PC-3 (cell line): ENCODE results near the gene GNB5. TPM values are rescaled to one million over a fixed set of nuclear protein-coding genes. Genes with fewer than 3 reads are reported as not detected.
"Not testable (repeated sequence)": the region's sequence is repeated elsewhere in the genome, so short reads cannot be mapped to it uniquely, and the experiment has no call there.

Experiments used
- ATAC-seq: fragments of 200-7000 bp; cut with Tn5 transposase; 2 replicates; pipeline ENCODE4 v1.9.1; 2020; ENCODE audit warnings: mild to moderate bottlenecking, moderate library complexity
- BruUV-seq: library from RNA; stranded (reverse); fragments of 400-500 nt; replicated peaks from 2 replicates; lab custom pipeline; 2021; lab: Mats Ljungman, UMichigan
- CTCF ChIA-PET: fragments of 300-600 bp; sonication (Branson Sonifier 250); formaldehyde crosslinking; loops from one replicate; lab custom pipeline; 2022; ENCODE audit warnings: antibody characterized with exemption; lab: Charles Lee
- POLR2A ChIA-PET: fragments of 300-600 bp; sonication (Branson Sonifier 250); formaldehyde crosslinking; loops from one replicate; lab custom pipeline; 2022; ENCODE audit warnings: antibody characterized with exemption; ENCODE audit not compliant: unreplicated experiment; lab: Charles Lee
- DNase-seq: peaks from one replicate; pipeline ENCODE4 v3.0.0-alpha.2; 2015
- H2AFZ ChIP-seq: fragments of 300-600 bp; sonication (generic); 2 replicates; pipeline ENCODE4 v1.6.0; 2016; ENCODE audit warnings: antibody characterized with exemption, low read length
- H3F3A ChIP-seq: fragments of 300-600 bp; sonication (generic); one replicate; pipeline ENCODE4 v1.6.0; 2017; ENCODE audit warnings: antibody characterized with exemption, low read length, control low read depth, mild to moderate bottlenecking; ENCODE audit not compliant: unreplicated experiment
- H3K27ac ChIP-seq: fragments of 300-600 bp; sonication (generic); 2 replicates; pipeline ENCODE4 v1.5.1; 2016; ENCODE audit warnings: mild to moderate bottlenecking, low read length
- H3K27me3 ChIP-seq: fragments of 300-600 bp; sonication (generic); 2 replicates; pipeline ENCODE4 v1.6.1; 2016; ENCODE audit warnings: low read length, mixed read lengths
- H3K36me3 ChIP-seq: fragments of 300-600 bp; sonication (generic); 2 replicates; pipeline ENCODE4 v1.6.1; 2016; ENCODE audit warnings: low read depth, mixed run types, low read length, mixed read lengths
- H3K4me1 ChIP-seq: fragments of 300-600 bp; sonication (generic); 2 replicates; pipeline ENCODE4 v1.5.1; 2016; ENCODE audit warnings: low read length; ENCODE audit not compliant: insufficient read depth
- H3K4me2 ChIP-seq: fragments of 300-600 bp; sonication (generic); 2 replicates; pipeline ENCODE4 v1.6.0; 2016; ENCODE audit warnings: low read length
- H3K4me3 ChIP-seq: fragments of 300-600 bp; sonication (generic); 2 replicates; pipeline ENCODE4 v1.5.1; 2016; ENCODE audit warnings: mild to moderate bottlenecking, low read length, mixed read lengths
- H3K79me2 ChIP-seq: fragments of 300-600 bp; sonication (generic); 2 replicates; pipeline ENCODE4 v1.6.1; 2017; ENCODE audit warnings: low read length, mixed read lengths
- H3K9ac ChIP-seq: fragments of 300-600 bp; sonication (generic); 2 replicates; pipeline ENCODE4 v1.6.0; 2016; ENCODE audit warnings: mild to moderate bottlenecking, low read length
- H3K9me2 ChIP-seq: fragments of 300-600 bp; sonication (generic); replicated peaks from 2 replicates; pipeline ENCODE4 v1.6.1; 2016; ENCODE audit warnings: mixed run types, low read length, mixed read lengths
- H3K9me3 ChIP-seq: fragments of 300-600 bp; sonication (generic); 2 replicates; pipeline ENCODE4 v1.6.1; 2016; ENCODE audit warnings: low read length, mixed read lengths
- H4K20me1 ChIP-seq: fragments of 300-600 bp; sonication (generic); 2 replicates; pipeline ENCODE4 v1.6.1; 2016; ENCODE audit warnings: low read length, mixed read lengths
- CTCF ChIP-seq: fragments of 300-600 bp; sonication (generic); conservative IDR thresholded peaks from 2 replicates; pipeline ENCODE4 v1.5.1; 2017; ENCODE audit warnings: antibody characterized with exemption, low read depth, mild to moderate bottlenecking, low read length
- EZH2 ChIP-seq: fragments of 300-600 bp; sonication (generic); IDR thresholded peaks from one replicate; pipeline ENCODE4 v1.6.1; 2017; ENCODE audit warnings: antibody characterized with exemption, mild to moderate bottlenecking, low read length; ENCODE audit not compliant: unreplicated experiment
- EZH2phosphoT487 ChIP-seq: fragments of 300-600 bp; sonication (generic); IDR thresholded peaks from 2 replicates; pipeline ENCODE4 v1.6.1; 2018; ENCODE audit warnings: mild to moderate bottlenecking, antibody characterized with exemption, low read length, borderline replicate concordance
- intact Hi-C: fragments of 100-400 bp; cut with micrococcal nuclease; formaldehyde crosslinking; loops from 2 replicates; pipeline ENCODE4 v1.9.0; 2023
- total RNA-seq: library from RNA; depleted of rRNA; stranded (reverse); fragments of >200 nt; gene quantifications from 2 replicates; pipeline ENCODE4 v1.2.3, GENCODE V29; 2014

Gene GNB5
- total RNA-seq, 1 experiment from 2014 or later = 49.3 TPM

GRCh38 chr15:52171386-52171785, 19.8 kb downstream of the GNB5 start:
- Histone ChIP-seq H3K4me2 (no peak overlapping the region), H3K4me1 (no peaks in the 10 kb centered on the region), H3K27me3 (no peaks in the 10 kb centered on the region), H2AFZ (no peak overlapping the region), H3K9me3 (no peaks in the 10 kb centered on the region), H3F3A (no peaks in the 10 kb centered on the region), H3K4me3 (no peak overlapping the region), H3K36me3 (no peaks in the 10 kb centered on the region), H4K20me1 (no peaks in the 10 kb centered on the region), H3K9ac (no peak overlapping the region), H3K9me2 (no peaks in the 10 kb centered on the region), H3K79me2 (no peaks in the 10 kb centered on the region), H3K27ac (no peak overlapping the region)
- intact Hi-C loops = no loop called here
- CTCF ChIA-PET = no interaction called here
- ATAC-seq (no peak), DNase-seq (no peak)
- no peak for TF ChIP-seq CTCF
- TF ChIP-seq EZH2 = no peak
- no peak for TF ChIP-seq EZH2phosphoT487
- BruUV-seq = no TSS peak
- POLR2A ChIA-PET = no interaction called here

GRCh38 chr15:52170199-52170598, 21.0 kb downstream of the GNB5 start:
- H3K79me2 ChIP-seq, H3K4me2 ChIP-seq, POLR2A ChIA-PET, H3K27me3 ChIP-seq, BruUV-seq, CTCF ChIA-PET, H3K36me3 ChIP-seq, DNase-seq, H3K4me3 ChIP-seq, H3K9ac ChIP-seq, H3K4me1 ChIP-seq, H3K9me2 ChIP-seq, H4K20me1 ChIP-seq, H3F3A ChIP-seq, H3K9me3 ChIP-seq, H2AFZ ChIP-seq, ATAC-seq, H3K27ac ChIP-seq, intact Hi-C loops: not testable (repeated sequence)

DNA sequence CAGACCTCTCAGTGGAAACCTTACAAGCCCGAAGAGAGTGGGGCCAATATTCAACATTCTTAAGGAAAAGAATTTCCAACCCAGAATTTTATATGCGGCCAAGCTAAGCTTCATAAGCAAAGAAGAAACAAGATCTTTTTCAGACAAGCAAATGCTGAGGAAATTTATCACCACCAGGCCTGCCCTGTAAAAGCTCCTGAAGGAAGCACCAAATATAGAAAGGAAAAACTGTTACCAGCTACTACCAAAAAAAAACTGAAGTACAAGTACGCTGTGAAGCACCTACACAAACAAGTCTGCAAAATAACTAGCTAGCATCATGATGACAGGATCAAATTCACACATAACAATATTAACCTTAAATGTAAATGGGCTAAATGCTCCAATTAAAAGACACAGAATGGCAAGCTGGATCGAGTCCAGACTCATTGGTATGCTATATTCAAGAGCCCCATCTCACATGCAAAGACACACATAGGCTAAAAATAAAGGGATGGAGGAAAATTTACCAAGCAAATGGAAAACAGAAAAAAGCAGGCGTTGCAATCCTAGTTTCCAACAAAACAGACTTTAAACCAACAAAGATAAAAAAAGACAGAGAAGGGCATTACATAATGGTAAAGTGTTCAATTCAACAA, 25.6 kb downstream of the GNB5 start:
- H2AFZ ChIP-seq, ATAC-seq, H3K4me1 ChIP-seq, H4K20me1 ChIP-seq, H3F3A ChIP-seq, H3K27me3 ChIP-seq, H3K9me2 ChIP-seq, DNase-seq, BruUV-seq, H3K4me3 ChIP-seq, H3K9me3 ChIP-seq, H3K4me2 ChIP-seq, H3K27ac ChIP-seq, POLR2A ChIA-PET, H3K79me2 ChIP-seq, CTCF ChIA-PET, H3K9ac ChIP-seq, H3K36me3 ChIP-seq, intact Hi-C loops: not testable (repeated sequence)
